ENCODE measurements around the gene CD300E.
"Not testable (repeated sequence)": the region's sequence is repeated elsewhere in the genome, so short reads cannot be mapped to it uniquely, and the experiment has no call there.

Gene CD300E

GRCh38 chr17:74635418-74635817 lies 11.9 kb upstream of the CD300E start:
- no peak for DNase-seq (ENCODE audit: low spot score)

DNA sequence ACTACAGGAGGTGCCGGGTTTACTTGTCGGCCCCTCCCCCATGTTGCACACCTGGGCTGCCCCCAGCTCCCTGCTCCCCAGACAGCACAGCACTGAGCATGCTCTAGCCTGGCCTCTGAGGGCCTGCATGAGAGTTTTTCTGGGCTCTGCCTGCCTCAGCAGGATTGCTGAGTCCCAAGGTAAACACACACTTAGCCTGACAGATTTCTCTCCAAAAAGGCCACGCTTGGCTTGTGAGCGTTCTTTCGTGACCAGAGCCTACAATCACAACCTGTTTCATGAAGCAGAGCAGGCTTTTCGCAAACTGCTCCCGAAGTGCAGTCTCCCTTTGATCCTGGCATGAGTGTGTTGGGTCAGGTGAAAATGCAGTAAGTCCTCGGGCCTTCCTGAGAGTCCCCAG lies 9.8 kb upstream of the CD300E start:
- no peak for DNase-seq (ENCODE audit: low spot score)

- DNase-seq (ENCODE audit: low spot score): no peak
Measured at GRCh38 chr17:74632617-74633016, 9.1 kb upstream of the CD300E start.

GRCh38 chr17:74631468-74632450 lies 8.2 kb upstream of the CD300E start:
- no peak for DNase-seq (ENCODE audit: low spot score)

- DNase-seq (ENCODE audit: low spot score): not testable (repeated sequence)
Measured at GRCh38 chr17:74630251-74630650, 6.7 kb upstream of the CD300E start.

DNA sequence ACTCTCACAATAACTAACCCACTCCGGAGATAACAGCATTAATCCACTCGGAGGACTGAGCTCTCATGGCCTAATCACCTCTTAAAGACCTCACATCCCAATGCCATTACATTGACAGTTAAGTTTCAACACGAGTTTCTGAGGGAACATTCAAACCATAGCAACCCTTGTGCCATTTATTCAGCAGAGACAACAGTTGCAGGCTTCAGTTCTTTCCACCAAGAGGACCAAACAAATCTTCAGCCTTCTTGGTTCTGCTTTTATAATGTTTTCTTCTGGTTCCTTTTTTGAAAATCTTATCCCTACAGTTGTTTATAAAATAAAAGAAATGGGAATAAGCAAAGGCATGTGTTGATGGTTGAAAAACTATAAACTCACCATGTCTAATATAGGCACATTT lies 2.1 kb upstream of the CD300E start:
- no peak for DNase-seq (ENCODE audit: low spot score)

DNA sequence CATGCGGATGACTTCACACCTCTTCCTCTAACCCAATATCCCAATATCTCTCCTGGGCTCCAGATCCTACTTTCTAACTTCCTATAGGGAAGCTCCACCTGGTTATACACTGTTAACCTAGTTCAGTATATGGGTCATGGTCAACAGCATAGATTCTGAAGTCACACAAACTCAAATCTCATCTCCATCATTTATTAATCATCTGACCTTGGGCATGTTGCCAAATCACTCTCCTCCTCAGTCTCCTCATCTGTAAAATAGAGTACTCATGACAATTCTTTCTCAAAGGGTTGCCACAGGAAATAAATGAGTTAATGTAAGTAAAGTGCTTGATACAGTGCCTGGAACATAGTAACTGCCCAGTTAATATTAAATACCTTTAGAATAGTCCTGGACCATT lies 593 bp upstream of the CD300E start:
- DNase-seq (ENCODE audit: low spot score): no peak

DNA sequence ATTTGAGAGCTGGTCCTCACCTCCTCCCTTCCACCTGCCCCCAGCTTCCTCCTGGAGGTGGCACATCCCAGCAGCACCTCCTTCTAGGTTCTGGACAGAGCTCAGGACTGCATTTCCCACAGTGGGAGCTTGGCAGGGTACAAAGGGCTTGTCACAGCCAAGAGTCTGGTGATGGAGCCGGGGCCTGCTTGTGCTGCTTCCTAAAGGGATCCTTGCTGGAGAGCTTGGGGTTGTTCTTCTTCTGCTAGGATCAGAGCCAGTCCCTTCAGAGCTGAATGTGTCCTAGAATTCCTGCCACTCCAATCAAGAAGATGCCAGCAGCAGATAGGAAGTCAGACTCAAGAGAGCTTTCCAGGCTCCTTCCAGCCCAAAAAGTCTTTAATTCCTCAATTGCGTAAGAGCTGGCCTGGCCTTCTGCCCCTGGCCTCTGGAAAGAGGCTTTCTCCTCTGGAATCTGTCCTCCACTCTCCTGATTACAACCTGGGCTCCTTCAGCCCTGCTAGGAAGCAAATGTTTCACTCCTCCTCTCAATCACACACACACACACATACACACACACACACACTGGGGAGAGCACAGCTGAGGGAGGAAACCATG lies 4.4 kb downstream of the CD300E start:
- DNase-seq (ENCODE audit: low spot score): no peak

DNA sequence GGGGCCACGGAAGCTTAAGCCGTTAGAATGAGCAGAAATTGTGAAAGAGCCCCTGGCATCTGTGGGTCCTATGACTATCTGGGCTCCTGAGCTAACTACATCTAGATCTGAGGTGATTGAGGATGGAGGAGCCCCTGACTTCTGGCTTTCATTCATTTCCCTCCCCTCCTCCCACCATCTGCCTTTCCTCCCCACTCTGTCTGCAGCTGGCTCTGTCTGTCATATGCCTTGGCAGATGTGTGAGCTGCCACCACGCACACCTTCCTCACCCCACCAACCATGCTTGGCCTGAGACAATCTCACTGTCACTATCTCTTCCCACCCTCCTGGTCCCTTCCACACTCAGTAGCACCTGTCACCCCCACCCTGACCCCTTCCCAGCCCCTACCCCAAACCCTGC lies 5.1 kb downstream of the CD300E start:
- DNase-seq (ENCODE audit: low spot score): no peak

- DNase-seq (ENCODE audit: low spot score): no peak
Measured at GRCh38 chr17:74616696-74617095, 6.8 kb downstream of the CD300E start.

DNA sequence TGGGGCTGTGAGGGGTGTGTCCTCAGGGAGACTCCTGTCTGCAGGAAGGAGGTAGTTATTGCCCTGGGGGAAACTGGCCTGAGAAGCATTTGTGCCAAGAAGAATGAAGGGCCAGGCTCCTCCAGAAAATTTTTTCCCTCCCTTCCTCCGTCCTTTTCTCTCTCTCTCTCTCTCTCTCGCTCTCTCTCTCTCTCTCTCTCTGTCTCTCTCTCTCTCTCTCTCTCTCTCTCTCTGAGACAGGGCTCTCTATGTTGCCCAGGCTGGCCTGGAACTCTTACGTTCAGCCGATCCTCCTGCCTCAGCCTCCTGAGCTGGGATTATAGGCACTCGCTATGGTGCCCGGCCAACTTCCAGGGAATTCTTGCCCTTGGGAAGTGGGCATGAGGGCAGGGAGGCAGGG lies 11.5 kb downstream of the CD300E start:
- DNase-seq (ENCODE audit: low spot score): no peak

- no peak for DNase-seq (ENCODE audit: low spot score)
Measured at GRCh38 chr17:74610108-74610507, 13.4 kb downstream of the CD300E start.

DNA sequence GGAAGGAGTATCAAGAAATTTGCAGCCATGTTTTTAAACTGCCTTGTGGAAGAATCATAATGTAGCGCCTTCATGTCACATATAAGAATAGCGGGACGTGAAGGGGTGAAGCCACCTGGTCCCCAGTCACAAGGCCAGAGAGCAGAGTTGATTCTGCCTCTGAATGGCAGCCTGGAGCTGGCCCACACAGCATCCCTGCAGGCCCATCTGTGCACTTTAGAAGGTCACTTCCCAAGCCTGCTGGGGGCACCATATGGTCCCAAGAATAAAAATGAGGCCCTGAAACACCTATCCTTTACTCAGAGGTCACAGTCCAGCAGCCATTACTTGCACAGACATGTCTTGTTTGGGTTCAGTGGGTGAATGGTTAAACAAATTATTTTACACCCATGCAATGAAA lies 15.0 kb downstream of the CD300E start:
- DNase-seq (ENCODE audit: low spot score): no peak

DNA sequence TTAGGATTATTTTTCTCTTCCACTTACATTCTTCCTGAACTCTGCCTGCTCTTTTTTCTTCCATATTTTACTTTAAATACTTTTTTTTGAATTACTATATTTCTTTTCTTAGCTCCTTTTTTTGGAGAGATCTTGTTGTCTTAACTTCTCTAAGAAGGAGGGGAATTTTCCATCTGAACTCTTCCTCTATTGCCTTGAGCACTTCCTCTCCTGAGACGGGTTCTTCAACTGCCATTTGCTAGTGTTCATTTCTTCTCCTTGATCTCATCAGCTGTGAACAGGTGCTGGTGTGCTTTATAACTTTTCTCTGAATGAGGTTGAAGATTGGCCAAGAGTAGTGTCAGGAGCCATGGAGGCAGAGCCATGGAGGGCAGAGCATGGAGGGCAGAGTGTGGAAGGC lies 16.3 kb downstream of the CD300E start:
- no peak for DNase-seq (ENCODE audit: low spot score)

DNA sequence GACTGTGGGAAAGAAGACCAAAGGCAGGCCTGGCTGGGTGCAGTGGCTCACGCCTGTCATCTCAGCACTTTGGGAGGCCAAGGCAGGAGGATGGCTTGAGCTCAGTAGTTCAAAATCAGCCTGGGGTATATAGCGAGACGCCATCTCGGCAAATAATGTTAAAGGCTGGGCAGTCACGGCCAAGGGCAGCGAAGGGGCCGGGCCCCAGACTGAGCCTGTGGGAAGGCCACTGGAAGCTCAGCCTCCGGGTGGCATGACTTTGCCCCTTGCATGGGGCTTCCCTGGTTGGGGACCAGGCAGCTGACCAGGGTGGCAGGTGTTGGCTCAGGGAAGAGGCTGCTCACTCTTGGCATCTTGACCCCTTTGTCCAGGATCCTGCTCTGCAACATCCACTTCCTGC lies 17.5 kb downstream of the CD300E start:
- no peak for DNase-seq (ENCODE audit: low spot score)

DNA sequence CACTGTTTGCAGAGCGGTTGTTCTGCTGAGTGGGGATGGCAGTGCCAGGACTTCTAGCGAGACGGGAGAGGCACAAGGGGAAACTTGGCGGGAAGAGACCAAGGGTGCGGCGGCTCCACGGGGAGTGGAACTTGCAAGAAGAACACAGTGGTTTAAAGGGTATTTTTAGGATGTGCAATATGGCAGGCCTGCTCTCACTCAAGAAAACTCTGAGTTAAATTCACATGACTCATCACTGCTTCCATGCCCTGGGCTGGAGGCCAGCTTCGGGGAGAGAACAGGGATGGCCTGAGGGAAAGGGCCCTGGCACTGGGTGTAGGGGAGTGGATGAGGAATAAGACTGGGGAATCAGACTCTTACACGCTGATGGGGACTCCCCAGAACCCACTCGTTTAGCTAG lies 18.2 kb downstream of the CD300E start:
- DNase-seq (ENCODE audit: low spot score): no peak

DNA sequence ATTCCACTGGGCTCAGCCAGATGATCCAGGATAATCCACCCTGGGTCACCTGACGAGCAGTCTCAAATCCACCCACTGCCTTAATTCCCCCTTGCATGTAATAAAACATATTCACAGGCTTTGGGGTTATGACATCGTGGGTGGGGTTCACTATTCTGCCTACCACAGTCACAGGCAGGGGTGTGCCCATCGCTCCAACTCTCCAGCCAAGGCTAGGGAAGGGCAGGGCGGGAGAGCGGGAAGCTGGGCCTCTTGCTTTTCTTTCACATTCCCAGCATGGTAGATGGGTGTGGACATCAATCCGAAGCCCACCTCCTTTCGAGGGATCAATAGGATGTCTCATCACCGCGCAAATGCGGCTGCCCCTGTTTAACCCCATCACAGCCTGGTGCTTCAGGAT lies 18.8 kb downstream of the CD300E start:
- DNase-seq (ENCODE audit: low spot score): no peak

DNA sequence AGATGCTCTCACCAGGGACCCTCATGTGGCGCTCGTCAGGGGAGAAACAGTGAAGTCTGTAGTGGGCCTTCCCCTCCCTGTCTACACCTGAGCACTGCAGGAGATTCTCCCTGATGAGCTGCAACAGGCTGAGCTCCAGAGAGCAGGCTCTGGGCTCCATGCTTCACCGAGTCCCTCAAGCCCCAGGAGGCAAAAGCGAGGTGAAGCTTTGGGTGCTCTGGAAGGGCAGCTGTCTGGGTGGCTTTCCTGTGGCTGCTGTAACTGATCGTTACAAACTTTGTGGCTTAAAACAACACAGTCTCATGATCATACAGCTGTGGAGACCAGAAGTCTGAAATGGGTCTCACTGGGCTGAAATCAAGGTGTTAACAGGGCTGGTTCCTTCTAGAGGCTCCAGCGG lies 19.3 kb downstream of the CD300E start:
- DNase-seq (ENCODE audit: low spot score): no peak

DNA sequence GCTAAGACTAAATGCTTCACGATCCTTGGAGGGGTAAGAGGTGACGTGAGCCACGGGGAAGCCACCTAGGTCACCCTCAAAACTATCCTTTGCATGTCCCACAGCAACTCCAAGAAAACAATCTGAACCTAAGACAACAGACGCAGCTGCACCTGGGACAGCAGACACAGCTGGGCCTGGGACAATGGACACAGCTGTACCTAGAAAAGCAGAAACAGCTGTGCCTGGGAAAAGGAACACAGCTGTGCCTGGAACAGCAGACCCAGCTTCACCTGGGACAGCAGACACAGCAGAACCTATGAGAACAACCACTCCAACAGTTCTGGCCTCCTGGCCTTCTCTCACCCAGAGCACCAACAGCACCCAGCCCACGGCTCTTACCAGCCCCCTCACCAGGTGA lies 19.8 kb downstream of the CD300E start:
- DNase-seq (ENCODE audit: low spot score): no peak

- no peak for DNase-seq (ENCODE audit: low spot score)
Measured at GRCh38 chr17:74603037-74603635, 20.4 kb downstream of the CD300E start.

- DNase-seq (ENCODE audit: low spot score): peak; percentile 19
Measured at GRCh38 chr17:74601944-74602572, 21.5 kb downstream of the CD300E start.

DNA sequence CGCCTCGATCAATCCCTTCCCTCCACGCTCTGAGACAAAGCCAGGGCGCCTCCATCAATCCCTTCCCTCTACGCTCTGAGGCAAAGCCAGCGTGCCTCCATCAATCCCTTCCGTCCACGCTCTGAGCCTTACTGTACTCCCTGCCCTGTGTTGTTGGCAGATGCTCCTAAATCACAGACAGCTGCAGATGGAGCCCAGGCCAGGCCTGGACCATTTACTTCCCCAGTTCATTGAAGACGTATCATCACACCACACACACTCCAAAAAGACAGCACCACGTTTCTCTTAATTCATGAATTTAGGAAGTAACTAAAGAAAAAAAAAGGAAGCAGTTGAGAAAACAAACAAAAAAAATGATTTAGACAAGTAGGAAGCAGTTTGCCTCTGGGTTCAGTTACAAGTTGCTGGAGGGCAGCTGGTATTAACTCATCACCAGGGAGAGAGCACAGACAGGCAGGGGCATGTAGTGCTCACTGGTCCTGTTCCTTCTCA lies 24.0 kb downstream of the CD300E start:
- no peak for DNase-seq (ENCODE audit: low spot score)

DNA sequence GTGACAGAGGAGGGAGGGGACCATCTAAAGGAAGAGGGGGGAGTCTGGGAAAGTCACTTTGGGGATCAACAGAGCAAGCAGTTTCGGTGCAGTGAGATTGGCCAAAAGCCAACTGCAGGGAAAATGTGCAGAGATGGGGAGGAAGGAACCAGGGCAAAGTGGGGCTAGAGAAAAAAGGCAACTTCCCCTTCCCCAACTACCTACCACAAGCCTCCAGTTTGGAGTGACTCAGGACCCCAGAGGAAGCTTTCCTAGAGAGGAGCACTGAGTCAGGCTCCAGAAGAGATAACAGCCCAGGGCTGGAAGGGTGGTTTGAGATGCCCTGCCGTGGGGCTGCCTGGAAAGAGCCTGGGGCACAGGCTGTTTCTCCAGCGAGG lies 24.5 kb downstream of the CD300E start:
- no peak for DNase-seq (ENCODE audit: low spot score)
